Esophagus muscularis mucosa (tissue), 3 donors: ENCODE data around the gene KCNA1.

Source experiments
- CTCF ChIP-seq, 3 experiments: fragments of 200-600 bp in 2 of 3; fragments of 450-650 bp in 1 of 3; sonication (generic) in 2 of 3; IDR thresholded peaks; one replicate each; pipeline ENCODE4 v1.5.1; 2017 to 2019; ENCODE audit warnings: antibody characterized with exemption in 3 of 3, mild to moderate bottlenecking in 2 of 3, moderate library complexity in 1 of 3
- POLR2A ChIP-seq: fragments of 450-650 bp; IDR thresholded peaks from one replicate; pipeline ENCODE4 v1.6.1; 2017; ENCODE audit warnings: antibody characterized with exemption, moderate library complexity, mild to moderate bottlenecking, low read depth
- POLR2AphosphoS5 ChIP-seq, 2 donors: sonication (generic); formaldehyde crosslinking; IDR thresholded peaks; one replicate each; pipeline ENCODE4 v1.6.1; 2017; ENCODE audit warnings: antibody characterized with exemption in 2 of 2

- TF ChIP-seq CTCF (IDR thresholded peaks at IDR 0.05) (no peak), POLR2AphosphoS5 (IDR thresholded peaks at IDR 0.05) (no peak), POLR2A (no peak)
Measured at GRCh38 chr12:4864575-4864974, 45.1 kb upstream of the KCNA1 start.
